ENCODE measurements around the gene ADAMTS15.

DNA sequence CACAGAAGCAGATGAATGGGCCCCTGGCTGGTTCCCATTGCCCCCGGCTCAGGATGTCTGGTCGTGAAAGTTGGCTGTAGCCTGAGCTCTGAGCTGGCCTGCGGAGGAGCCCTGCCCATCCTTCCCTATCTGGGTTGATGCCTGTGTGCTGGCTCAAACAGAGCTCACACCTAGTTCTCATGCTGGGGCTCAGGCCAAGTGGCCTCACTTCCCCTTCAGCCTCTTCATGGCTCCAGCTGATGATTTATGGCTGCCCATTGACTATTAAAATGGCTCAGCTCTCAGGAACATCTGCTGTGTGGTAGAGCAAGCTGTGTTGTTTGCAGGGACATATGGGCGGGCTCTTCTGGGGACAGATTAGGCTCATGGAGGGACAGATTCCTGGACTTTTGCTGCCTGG, 64.7 kb downstream of the ADAMTS15 start:
- TF ChIP-seq, protein P1, sequence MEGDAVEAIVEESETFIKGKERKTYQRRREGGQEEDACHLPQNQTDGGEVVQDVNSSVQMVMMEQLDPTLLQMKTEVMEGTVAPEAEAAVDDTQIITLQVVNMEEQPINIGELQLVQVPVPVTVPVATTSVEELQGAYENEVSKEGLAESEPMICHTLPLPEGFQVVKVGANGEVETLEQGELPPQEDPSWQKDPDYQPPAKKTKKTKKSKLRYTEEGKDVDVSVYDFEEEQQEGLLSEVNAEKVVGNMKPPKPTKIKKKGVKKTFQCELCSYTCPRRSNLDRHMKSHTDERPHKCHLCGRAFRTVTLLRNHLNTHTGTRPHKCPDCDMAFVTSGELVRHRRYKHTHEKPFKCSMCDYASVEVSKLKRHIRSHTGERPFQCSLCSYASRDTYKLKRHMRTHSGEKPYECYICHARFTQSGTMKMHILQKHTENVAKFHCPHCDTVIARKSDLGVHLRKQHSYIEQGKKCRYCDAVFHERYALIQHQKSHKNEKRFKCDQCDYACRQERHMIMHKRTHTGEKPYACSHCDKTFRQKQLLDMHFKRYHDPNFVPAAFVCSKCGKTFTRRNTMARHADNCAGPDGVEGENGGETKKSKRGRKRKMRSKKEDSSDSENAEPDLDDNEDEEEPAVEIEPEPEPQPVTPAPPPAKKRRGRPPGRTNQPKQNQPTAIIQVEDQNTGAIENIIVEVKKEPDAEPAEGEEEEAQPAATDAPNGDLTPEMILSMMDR (tag by site-specific recombination; IDR thresholded peaks at IDR 0.05): no peak
- TF ChIP-seq GFI1B (tag by site-specific recombination; IDR thresholded peaks at IDR 0.05) (no peak), ZNF223 (tag by site-specific recombination; IDR thresholded peaks at IDR 0.05) (no peak), ZBTB48 (tag by site-specific recombination; IDR thresholded peaks at IDR 0.05) (no peak)
- TF ChIP-seq, protein P2, sequence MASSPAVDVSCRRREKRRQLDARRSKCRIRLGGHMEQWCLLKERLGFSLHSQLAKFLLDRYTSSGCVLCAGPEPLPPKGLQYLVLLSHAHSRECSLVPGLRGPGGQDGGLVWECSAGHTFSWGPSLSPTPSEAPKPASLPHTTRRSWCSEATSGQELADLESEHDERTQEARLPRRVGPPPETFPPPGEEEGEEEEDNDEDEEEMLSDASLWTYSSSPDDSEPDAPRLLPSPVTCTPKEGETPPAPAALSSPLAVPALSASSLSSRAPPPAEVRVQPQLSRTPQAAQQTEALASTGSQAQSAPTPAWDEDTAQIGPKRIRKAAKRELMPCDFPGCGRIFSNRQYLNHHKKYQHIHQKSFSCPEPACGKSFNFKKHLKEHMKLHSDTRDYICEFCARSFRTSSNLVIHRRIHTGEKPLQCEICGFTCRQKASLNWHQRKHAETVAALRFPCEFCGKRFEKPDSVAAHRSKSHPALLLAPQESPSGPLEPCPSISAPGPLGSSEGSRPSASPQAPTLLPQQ (tag by site-specific recombination; IDR thresholded peaks at IDR 0.05): no peak
- TF ChIP-seq, protein P3, sequence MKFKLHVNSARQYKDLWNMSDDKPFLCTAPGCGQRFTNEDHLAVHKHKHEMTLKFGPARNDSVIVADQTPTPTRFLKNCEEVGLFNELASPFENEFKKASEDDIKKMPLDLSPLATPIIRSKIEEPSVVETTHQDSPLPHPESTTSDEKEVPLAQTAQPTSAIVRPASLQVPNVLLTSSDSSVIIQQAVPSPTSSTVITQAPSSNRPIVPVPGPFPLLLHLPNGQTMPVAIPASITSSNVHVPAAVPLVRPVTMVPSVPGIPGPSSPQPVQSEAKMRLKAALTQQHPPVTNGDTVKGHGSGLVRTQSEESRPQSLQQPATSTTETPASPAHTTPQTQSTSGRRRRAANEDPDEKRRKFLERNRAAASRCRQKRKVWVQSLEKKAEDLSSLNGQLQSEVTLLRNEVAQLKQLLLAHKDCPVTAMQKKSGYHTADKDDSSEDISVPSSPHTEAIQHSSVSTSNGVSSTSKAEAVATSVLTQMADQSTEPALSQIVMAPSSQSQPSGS (tag by site-specific recombination; IDR thresholded peaks at IDR 0.05; ENCODE audit: low read depth): no peak

Measured in HEK293 (cell line).